OCI-LY1 (cell line): ENCODE data around the gene NFATC2IP.
A peak's percentile ranks its signal among the peaks of the same experiment; 100 is the strongest.

Experiments
- H2AFZ ChIP-seq: fragments of 200-600 bp; sonication (generic), shearing (Covaris generic); 2 replicates; pipeline ENCODE4 v1.6.0; 2014; ENCODE audit warnings: antibody characterized with exemption, mild to moderate bottlenecking, low read length
- H3F3A ChIP-seq: fragments of 200-600 bp; sonication (generic), shearing (Covaris generic); 2 replicates; pipeline ENCODE4 v1.6.0; 2014; ENCODE audit warnings: mild to moderate bottlenecking, antibody characterized with exemption, low read length, moderate library complexity; ENCODE audit not compliant: insufficient read depth
- H3K27ac ChIP-seq: fragments of 200-600 bp; sonication (generic); 2 replicates; pipeline ENCODE4 v1.5.1; 2014; ENCODE audit warnings: low read length, mixed run types, mild to moderate bottlenecking, low read depth; ENCODE audit not compliant: poor library complexity, severe bottlenecking
- H3K27me3 ChIP-seq: fragments of 200-600 bp; sonication (generic); 2 replicates; pipeline ENCODE4 v1.6.0; 2014; ENCODE audit warnings: antibody characterized with exemption, mild to moderate bottlenecking, low read length, moderate library complexity; ENCODE audit not compliant: insufficient read depth
- H3K36me3 ChIP-seq: fragments of 200-600 bp; sonication (generic); 2 replicates; pipeline ENCODE4 v1.6.1; 2014; ENCODE audit warnings: mild to moderate bottlenecking, antibody characterized with exemption, low read length, moderate library complexity, mixed read lengths; ENCODE audit not compliant: insufficient read depth
- H3K4me1 ChIP-seq: fragments of 200-600 bp; sonication (generic); 2 replicates; pipeline ENCODE4 v1.5.1; 2014; ENCODE audit warnings: mild to moderate bottlenecking, low read length, moderate library complexity; ENCODE audit not compliant: insufficient read depth, severe bottlenecking
- H3K4me2 ChIP-seq: fragments of 200-600 bp; sonication (generic), shearing (Covaris generic); 2 replicates; pipeline ENCODE4 v1.6.1; 2014; ENCODE audit warnings: low read length
- H3K4me3 ChIP-seq: fragments of 200-600 bp; sonication (generic); 2 replicates; pipeline ENCODE4 v1.5.1; 2014; ENCODE audit warnings: low read length, low read depth, mild to moderate bottlenecking, mixed read lengths; ENCODE audit not compliant: poor library complexity, severe bottlenecking
- H3K79me2 ChIP-seq: fragments of 200-600 bp; shearing (Covaris generic); 2 replicates; pipeline ENCODE4 v1.6.1; 2016; ENCODE audit warnings: mixed run types, low read length, mixed read lengths; ENCODE audit not compliant: insufficient read depth
- H3K9ac ChIP-seq: fragments of 200-600 bp; sonication (generic), shearing (Covaris generic); 2 replicates; pipeline ENCODE4 v1.6.1; 2014; ENCODE audit warnings: mild to moderate bottlenecking, low read length, mixed read lengths
- H3K9me2 ChIP-seq: fragments of 200-600 bp; sonication (generic), shearing (Covaris generic); 2 replicates; pipeline ENCODE4 v1.6.1; 2014; ENCODE audit warnings: low read depth, mild to moderate bottlenecking, low read length, mixed read lengths
- H3K9me3 ChIP-seq: fragments of 200-600 bp; shearing (Covaris generic); 2 replicates; pipeline ENCODE4 v1.6.1; 2014; ENCODE audit warnings: low read length, mixed read lengths
- H4K20me1 ChIP-seq: fragments of 200-600 bp; sonication (generic), shearing (Covaris generic); 2 replicates; pipeline ENCODE4 v1.6.0; 2016; ENCODE audit warnings: mild to moderate bottlenecking, low read length; ENCODE audit not compliant: insufficient read depth
- EZH2 ChIP-seq: fragments of 200-600 bp; sonication (generic), shearing (Covaris generic); IDR thresholded peaks from 2 replicates; pipeline ENCODE4 v1.8.0; 2017; ENCODE audit warnings: borderline replicate concordance, mixed run types, mild to moderate bottlenecking, antibody characterized with exemption, low read length, moderate library complexity, mixed read lengths
- TF ChIP-seq, protein P1 (sequence below): fragments of 200-600 bp; sonication (generic), shearing (Covaris generic); IDR thresholded peaks from 2 replicates; pipeline ENCODE4 v1.5.1; 2017; ENCODE audit warnings: mild to moderate bottlenecking, antibody characterized with exemption, low read length, moderate library complexity, mixed read lengths

The NFATC2IP gene

DNA sequence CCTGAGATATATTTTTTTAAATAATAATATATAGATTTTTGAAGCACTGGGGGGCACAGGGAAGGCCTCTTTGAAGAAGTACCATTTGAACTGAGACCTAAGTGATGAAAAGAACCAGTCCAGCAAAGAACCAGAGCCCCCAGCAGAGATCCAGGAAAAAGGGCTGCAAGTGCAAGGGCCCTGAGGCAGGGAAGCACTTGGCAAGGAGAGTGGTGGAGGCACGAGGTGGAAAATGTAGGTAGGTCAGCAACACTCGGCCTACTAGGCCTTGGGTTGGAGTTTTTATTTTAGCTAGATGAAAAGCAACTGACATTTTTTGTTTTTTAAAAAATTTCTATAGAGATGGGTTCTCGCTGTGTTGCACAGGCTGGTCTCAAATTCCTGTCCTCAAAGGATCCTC, 20.5 kb upstream of the NFATC2IP start:
- TF ChIP-seq, protein P1, sequence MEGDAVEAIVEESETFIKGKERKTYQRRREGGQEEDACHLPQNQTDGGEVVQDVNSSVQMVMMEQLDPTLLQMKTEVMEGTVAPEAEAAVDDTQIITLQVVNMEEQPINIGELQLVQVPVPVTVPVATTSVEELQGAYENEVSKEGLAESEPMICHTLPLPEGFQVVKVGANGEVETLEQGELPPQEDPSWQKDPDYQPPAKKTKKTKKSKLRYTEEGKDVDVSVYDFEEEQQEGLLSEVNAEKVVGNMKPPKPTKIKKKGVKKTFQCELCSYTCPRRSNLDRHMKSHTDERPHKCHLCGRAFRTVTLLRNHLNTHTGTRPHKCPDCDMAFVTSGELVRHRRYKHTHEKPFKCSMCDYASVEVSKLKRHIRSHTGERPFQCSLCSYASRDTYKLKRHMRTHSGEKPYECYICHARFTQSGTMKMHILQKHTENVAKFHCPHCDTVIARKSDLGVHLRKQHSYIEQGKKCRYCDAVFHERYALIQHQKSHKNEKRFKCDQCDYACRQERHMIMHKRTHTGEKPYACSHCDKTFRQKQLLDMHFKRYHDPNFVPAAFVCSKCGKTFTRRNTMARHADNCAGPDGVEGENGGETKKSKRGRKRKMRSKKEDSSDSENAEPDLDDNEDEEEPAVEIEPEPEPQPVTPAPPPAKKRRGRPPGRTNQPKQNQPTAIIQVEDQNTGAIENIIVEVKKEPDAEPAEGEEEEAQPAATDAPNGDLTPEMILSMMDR = no peak
- TF ChIP-seq EZH2 = no peak
- peak overlapping the region; percentile 84 for H3K4me2 ChIP-seq
- peak overlapping the region; percentile 97 for H3K27ac ChIP-seq
- H4K20me1 ChIP-seq = no peaks in the 10 kb centered on the region
- peaks cover 10% of the 10 kb centered on the region; the same call in 1 of the 2 replicates for H3K36me3 ChIP-seq
- H3K4me1 ChIP-seq = peaks cover 39% of the 10 kb centered on the region
- H3K9ac ChIP-seq = peak overlapping the region; percentile 45; the same call in 1 of the 2 replicates
- H3K9me3 ChIP-seq = no peaks in the 10 kb centered on the region
- H3K4me3 ChIP-seq = no peak overlapping the region
- peaks cover 5% of the 10 kb centered on the region; the same call in 1 of the 2 replicates for H3K79me2 ChIP-seq
- H3F3A ChIP-seq = peaks cover 5% of the 10 kb centered on the region; the same call in 1 of the 2 replicates
- H3K27me3 ChIP-seq = no peaks in the 10 kb centered on the region
- no peak overlapping the region for H2AFZ ChIP-seq
- H3K9me2 ChIP-seq = no peaks in the 10 kb centered on the region

GRCh38 chr16:28930652-28931051, 20.1 kb upstream of the NFATC2IP start:
- Histone ChIP-seq H3K9ac (peak overlapping the region; percentile 45; the same call in 1 of the 2 replicates), H3K36me3 (peaks cover 10% of the 10 kb centered on the region; the same call in 1 of the 2 replicates), H3K9me2 (no peaks in the 10 kb centered on the region), H3K79me2 (peaks cover 5% of the 10 kb centered on the region; the same call in 1 of the 2 replicates), H3F3A (peaks cover 5% of the 10 kb centered on the region; the same call in 1 of the 2 replicates), H4K20me1 (no peaks in the 10 kb centered on the region), H3K27me3 (no peaks in the 10 kb centered on the region), H3K4me1 (peaks cover 38% of the 10 kb centered on the region), H3K4me3 (no peak overlapping the region), H3K27ac (peak overlapping the region; percentile 97), H3K9me3 (no peaks in the 10 kb centered on the region), H3K4me2 (peak overlapping the region; percentile 84), H2AFZ (no peak overlapping the region)
- TF ChIP-seq, protein P1 = no peak
- no peak for TF ChIP-seq EZH2

DNA sequence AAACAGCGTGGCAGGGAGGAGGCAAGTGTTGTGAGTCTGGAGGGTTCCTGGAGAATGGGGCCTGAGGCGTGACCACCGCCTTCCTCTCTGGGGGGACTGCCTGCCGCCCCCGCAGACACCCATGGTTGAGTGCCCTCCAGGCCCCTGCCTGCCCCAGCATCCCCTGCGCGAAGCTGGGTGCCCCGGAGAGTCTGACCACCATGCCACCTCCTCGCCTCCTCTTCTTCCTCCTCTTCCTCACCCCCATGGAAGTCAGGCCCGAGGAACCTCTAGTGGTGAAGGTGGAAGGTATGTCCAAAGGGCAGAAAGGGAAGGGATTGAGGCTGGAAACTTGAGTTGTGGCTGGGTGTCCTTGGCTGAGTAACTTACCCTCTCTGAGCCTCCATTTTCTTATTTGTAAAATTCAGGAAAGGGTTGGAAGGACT, 18.9 kb upstream of the NFATC2IP start, which contains the start of gene CD19:
TSS of gene CD19 (plus strand) at position 171 of the 425 bp plus-strand sequence. CDS start at position 201, 30 bp downstream.
- Histone ChIP-seq H3K9me2 (no peaks in the 10 kb centered on the region), H2AFZ (0 out of 2 replicates have a peak within 1 kb of the TSS, but pooled peaks have one; percentile 15)

More for the DNA sequence above, 18.9 kb upstream of the NFATC2IP start, which contains the start of gene CD19:
- H3K27me3 ChIP-seq = no peaks in the 10 kb centered on the region
- H3K36me3 ChIP-seq = peaks cover 20% of the 10 kb centered on the region
- peaks cover 5% of the 10 kb centered on the region; the same call in 1 of the 2 replicates for H3F3A ChIP-seq
- H3K79me2 ChIP-seq = peaks cover 5% of the 10 kb centered on the region; the same call in 1 of the 2 replicates
- peak within 1 kb of the TSS; percentile 93 for H3K9ac ChIP-seq
- TF ChIP-seq, protein P1 = no peak
- no peak for TF ChIP-seq EZH2
- peak within 1 kb of the TSS; percentile 80 for H3K4me3 ChIP-seq
- H3K9me3 ChIP-seq = no peaks in the 10 kb centered on the region
- H4K20me1 ChIP-seq = no peaks in the 10 kb centered on the region
- peak within 1 kb of the TSS; percentile 97 for H3K27ac ChIP-seq
- peak within 1 kb of the TSS; percentile 84 for H3K4me2 ChIP-seq
- H3K4me1 ChIP-seq = peaks cover 34% of the 10 kb centered on the region
